Measurements from ENCODE around the gene GALNT10.

The GALNT10 gene

GRCh38 chr5:154329519-154330040, 139.0 kb downstream of the GALNT10 start:
- no peak overlapping the region for H3K4me3 ChIP-seq (ENCODE audit: low read length)
- TF ChIP-seq ZNF274 (IDR thresholded peaks at IDR 0.05; ENCODE audit: low read depth, low read length), result no peak

DNA sequence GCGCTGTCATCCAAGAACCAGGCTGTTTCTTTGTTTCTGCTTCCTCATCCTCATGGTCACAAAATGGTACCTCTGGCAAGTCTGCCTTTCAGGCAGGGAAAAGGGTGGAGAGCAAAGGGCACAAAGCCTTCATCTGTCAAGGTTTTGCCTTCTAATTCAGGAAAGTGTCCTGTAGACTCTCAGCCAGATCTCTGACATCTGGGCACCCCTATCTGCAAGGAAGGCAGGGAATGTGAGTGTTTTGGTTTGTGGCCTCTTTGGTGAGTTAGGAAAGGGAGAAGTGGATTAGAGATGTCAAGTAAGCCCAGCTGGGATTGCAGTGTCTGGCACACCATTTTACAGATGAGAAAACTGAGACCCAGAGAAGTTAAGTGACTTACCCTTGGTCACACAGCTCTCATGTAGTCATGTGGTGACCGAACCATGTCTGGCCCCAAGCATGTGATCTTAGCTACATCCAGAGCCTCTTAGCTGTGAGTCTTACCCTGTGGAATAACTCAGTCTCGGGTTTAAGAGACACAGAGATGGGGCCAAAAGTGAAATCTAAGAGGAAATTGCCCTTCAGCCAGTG, 139.6 kb downstream of the GALNT10 start:
- H3K4me3 ChIP-seq (ENCODE audit: low read length), result no peak overlapping the region
- TF ChIP-seq ZNF274 (IDR thresholded peaks at IDR 0.05; ENCODE audit: low read depth, low read length), result no peak

DNA sequence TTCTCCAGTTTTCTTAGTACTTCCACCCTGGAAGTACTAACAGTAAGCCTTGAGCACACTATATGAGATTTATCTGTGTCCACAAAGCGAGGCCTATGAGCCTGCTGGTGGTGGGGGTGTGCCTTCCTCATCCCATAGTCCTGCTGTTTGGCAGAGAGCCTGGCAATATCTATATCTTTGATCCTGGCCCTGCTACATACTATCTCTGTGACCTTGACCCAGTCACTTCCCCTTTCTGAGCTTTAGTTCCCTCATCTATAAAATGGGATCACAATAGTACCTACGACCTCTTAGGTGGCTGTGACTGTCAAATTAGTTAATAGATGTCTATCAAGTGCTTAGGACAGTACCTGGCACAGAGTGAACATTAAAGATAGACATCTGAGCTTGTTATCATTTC, 140.7 kb downstream of the GALNT10 start:
- no peak overlapping the region for H3K4me3 ChIP-seq (ENCODE audit: low read length)
- TF ChIP-seq ZNF274 (IDR thresholded peaks at IDR 0.05; ENCODE audit: low read depth, low read length), result no peak

GRCh38 chr5:154331924-154332323, 141.4 kb downstream of the GALNT10 start:
- no peak for TF ChIP-seq ZNF274 (IDR thresholded peaks at IDR 0.05; ENCODE audit: low read depth, low read length)

DNA sequence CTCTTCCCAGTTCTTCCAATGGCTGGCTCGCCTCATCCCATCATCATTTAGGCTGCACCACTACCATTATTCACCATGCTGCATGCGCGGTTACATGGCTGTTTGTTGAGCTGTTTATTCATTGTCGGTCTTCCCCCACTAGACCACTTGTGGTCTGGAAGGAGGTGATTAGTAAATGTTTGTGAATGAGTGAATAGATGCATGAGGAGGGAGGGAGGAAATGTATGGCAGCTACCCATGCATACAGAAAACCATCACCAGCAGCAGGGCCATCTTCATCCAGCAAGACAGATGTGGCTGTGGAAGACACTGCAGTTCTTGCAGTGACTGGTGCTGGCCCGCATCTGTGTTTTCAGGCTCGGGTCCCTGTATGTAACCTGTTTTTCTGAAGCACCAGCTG, 141.9 kb downstream of the GALNT10 start:
- no peak for TF ChIP-seq ZNF274 (IDR thresholded peaks at IDR 0.05; ENCODE audit: low read depth, low read length)
- H3K4me3 ChIP-seq (ENCODE audit: low read length), result no peak overlapping the region

More at GRCh38 chr5:154331924-154332323, 141.4 kb downstream of the GALNT10 start:
- no peak overlapping the region for H3K4me3 ChIP-seq (ENCODE audit: low read length)

GRCh38 chr5:154333016-154333415, 142.5 kb downstream of the GALNT10 start:
- H3K4me3 ChIP-seq (ENCODE audit: low read length), result no peak overlapping the region
- TF ChIP-seq ZNF274 (IDR thresholded peaks at IDR 0.05; ENCODE audit: low read depth, low read length), result no peak

- TF ChIP-seq ZNF274 (IDR thresholded peaks at IDR 0.05; ENCODE audit: low read depth, low read length), result no peak
- no peak overlapping the region for H3K4me3 ChIP-seq (ENCODE audit: low read length)
Measured at GRCh38 chr5:154334406-154335064, 144.0 kb downstream of the GALNT10 start.

- TF ChIP-seq ZNF274 (IDR thresholded peaks at IDR 0.05; ENCODE audit: low read depth, low read length), result no peak
- H3K4me3 ChIP-seq (ENCODE audit: low read length), result no peak overlapping the region
Measured at GRCh38 chr5:154335065-154335448, 144.5 kb downstream of the GALNT10 start.

DNA sequence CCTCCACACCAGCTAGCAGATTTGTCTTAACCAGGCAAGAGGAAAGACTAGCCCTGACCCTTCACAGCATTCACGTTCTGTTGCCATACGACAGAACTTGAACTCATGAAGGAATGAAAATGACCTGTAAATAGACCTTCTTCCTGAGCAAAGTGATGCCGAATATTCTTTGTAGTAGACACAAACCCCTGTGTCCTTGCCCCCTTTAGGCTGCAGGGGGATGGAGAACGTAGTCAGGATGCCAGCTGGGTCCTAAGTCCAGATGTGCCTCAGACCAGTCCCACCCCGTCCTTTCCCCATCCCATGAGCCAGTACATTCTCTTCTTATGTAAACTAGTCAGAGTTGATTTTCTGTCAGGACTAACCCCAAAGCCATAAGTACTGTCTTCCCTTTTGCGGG, 151.1 kb downstream of the GALNT10 start:
- no peak for TF ChIP-seq ZNF274 (IDR thresholded peaks at IDR 0.05; ENCODE audit: low read depth, low read length)
- H3K4me3 ChIP-seq (ENCODE audit: low read length), result no peak overlapping the region

DNA sequence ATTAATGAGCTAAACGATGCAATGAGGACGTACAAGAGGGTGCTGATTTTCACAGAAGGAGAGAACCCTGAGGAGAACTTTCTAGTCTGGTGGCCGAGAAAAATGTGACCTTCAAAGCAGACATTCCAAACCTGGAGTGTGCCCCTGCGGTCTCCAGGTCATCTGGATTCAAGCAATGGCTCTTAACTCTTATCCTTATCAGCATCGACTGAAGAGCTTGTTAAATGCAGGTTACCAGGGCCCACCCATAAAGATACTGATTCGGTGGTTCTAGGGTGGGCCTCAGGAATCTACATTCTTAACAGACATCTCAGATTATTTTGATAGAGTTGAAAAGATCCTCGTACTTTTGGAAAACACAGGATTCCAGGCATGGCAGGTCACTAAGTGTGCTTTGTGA, 151.7 kb downstream of the GALNT10 start:
- no peak for TF ChIP-seq ZNF274 (IDR thresholded peaks at IDR 0.05; ENCODE audit: low read depth, low read length)
- H3K4me3 ChIP-seq (ENCODE audit: low read length), result no peak overlapping the region

GRCh38 chr5:154342963-154343362, 152.4 kb downstream of the GALNT10 start:
- no peak for TF ChIP-seq ZNF274 (IDR thresholded peaks at IDR 0.05; ENCODE audit: low read depth, low read length)
- H3K4me3 ChIP-seq (ENCODE audit: low read length), result no peak overlapping the region

DNA sequence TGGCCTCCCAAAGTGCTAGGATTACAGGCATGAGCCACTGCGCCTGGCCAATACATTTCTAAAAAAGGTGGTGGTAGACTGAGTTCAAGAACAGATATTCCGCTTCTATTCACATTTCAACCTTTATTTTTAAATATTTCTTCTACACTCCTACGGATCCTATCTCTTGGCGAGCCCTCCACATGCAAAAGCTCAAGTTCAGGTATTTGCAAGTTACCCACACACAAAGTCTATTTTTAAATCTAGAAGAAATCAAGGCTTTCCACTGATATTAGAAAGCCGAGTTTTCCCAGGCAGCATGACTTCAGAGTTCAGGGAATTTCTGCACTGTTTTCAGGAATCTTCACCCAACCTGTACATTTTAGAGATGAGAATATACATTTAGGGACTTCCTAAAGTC, 153.9 kb downstream of the GALNT10 start:
- no peak for TF ChIP-seq ZNF274 (IDR thresholded peaks at IDR 0.05; ENCODE audit: low read depth, low read length)
- no peak overlapping the region for H3K4me3 ChIP-seq (ENCODE audit: low read length)

DNA sequence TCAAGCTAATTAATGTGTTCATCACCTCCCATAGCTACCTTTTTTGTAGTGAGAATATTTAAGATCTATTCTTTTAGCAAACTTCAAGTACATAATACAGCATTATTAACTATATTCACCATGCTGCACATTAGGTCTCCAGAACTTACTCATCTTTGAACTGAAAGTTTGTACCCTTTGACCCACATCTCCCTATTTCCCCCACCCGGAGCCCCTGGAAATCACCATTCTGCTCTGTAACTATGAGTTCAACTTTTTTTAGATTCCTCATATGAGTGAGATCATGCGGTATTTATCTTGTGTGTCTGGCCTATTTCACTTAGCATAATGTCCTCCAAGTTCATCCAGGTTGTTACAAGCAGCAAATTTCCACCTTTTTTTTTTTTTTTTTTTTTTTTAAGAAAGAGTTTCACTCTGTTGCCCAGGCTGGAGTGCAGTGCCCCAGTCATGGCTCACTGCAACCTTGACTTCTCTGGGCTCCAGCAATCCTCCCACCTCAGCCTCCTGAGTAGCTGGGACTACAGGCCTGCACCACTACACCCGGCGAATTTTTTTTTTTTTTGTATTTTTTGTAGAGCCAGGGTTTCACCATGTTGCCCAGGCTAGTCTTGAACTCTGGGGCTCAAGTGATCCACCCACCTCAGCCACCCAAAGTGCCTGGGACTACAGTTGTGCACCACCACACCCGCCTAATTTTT, 154.9 kb downstream of the GALNT10 start:
- no peak overlapping the region for H3K4me3 ChIP-seq (ENCODE audit: low read length)
- TF ChIP-seq ZNF274 (IDR thresholded peaks at IDR 0.05; ENCODE audit: low read depth, low read length), result no peak

DNA sequence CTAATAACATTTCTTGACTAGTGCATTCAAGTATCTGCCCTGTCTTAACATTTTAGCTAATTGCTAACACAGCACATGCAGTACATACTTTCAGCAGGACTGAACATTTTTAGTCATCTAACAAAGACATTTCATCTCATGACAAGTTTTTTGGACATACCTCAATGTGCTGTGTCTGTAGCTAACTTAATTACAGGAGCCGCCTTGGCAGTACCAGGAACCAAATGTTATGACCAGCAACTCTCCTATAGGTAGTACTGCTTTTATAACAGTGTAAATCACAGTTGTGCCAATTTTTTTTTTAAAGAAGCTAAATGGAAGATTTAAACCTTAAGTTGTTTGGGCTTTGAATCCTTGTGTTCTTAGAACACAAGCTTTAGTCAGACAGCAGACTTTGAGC, 155.9 kb downstream of the GALNT10 start:
- no peak for TF ChIP-seq ZNF274 (IDR thresholded peaks at IDR 0.05; ENCODE audit: low read depth, low read length)
- H3K4me3 ChIP-seq (ENCODE audit: low read length), result no peak overlapping the region
